ENCODE results near the gene VPS11. TPM values are rescaled to one million over a fixed set of nuclear protein-coding genes. Genes with fewer than 3 reads are reported as not detected.

VPS11 gene
- total and polyA plus RNA-seq, 2 experiments from 2014 or later, result 11.5 to 13.4 TPM

DNA sequence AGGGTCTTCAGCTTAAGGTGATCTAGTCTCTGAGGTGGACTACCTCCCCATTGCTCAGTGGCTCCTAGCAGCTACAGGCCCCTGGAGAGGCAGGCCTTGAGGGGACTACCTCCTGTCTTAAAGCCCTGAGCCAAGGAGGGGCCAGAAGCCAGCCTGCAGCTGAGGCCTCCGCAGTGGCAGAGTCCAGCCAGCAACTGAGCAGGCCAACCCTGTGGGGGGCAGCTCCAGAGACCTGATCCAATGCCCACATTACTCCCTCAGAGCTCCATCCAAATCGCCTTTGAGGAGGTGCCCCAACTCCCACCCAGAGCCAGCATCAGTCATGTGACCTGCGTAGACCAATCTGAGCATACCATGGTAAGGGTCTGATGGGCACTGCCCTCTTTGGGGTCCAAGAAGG is 42.2 kb downstream of the VPS11 start:
- TF ChIP-seq, protein P1, sequence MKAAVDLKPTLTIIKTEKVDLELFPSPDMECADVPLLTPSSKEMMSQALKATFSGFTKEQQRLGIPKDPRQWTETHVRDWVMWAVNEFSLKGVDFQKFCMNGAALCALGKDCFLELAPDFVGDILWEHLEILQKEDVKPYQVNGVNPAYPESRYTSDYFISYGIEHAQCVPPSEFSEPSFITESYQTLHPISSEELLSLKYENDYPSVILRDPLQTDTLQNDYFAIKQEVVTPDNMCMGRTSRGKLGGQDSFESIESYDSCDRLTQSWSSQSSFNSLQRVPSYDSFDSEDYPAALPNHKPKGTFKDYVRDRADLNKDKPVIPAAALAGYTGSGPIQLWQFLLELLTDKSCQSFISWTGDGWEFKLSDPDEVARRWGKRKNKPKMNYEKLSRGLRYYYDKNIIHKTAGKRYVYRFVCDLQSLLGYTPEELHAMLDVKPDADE (IDR thresholded peaks at IDR 0.05), result no peak
- no peak for TF ChIP-seq POLR2AphosphoS5 (IDR thresholded peaks at IDR 0.05; ENCODE audit: low read depth)
- TF ChIP-seq, protein P2, sequence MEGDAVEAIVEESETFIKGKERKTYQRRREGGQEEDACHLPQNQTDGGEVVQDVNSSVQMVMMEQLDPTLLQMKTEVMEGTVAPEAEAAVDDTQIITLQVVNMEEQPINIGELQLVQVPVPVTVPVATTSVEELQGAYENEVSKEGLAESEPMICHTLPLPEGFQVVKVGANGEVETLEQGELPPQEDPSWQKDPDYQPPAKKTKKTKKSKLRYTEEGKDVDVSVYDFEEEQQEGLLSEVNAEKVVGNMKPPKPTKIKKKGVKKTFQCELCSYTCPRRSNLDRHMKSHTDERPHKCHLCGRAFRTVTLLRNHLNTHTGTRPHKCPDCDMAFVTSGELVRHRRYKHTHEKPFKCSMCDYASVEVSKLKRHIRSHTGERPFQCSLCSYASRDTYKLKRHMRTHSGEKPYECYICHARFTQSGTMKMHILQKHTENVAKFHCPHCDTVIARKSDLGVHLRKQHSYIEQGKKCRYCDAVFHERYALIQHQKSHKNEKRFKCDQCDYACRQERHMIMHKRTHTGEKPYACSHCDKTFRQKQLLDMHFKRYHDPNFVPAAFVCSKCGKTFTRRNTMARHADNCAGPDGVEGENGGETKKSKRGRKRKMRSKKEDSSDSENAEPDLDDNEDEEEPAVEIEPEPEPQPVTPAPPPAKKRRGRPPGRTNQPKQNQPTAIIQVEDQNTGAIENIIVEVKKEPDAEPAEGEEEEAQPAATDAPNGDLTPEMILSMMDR (conservative IDR thresholded peaks at IDR 0.05; ENCODE audit: low read depth in 2 of 2), result no peak
- no peak for TF ChIP-seq JUNB (IDR thresholded peaks at IDR 0.05; ENCODE audit: unreplicated experiment)
- no peak for TF ChIP-seq ZNF462 (CRISPR knock-in tag; IDR thresholded peaks at IDR 0.05)
- TF ChIP-seq REST (IDR thresholded peaks at IDR 0.05; ENCODE audit: unreplicated experiment), result no peak
- no peak for TF ChIP-seq ZNF114 (CRISPR knock-in tag; IDR thresholded peaks at IDR 0.05)
- TF ChIP-seq STAT1 (IDR thresholded peaks at IDR 0.05; ENCODE audit: unreplicated experiment), result no peak
- no peak for TF ChIP-seq NANOG (IDR thresholded peaks at IDR 0.05; ENCODE audit: borderline replicate concordance)
- no peak for TF ChIP-seq EZH2 (IDR thresholded peaks at IDR 0.05; ENCODE audit: low read depth, unreplicated experiment)
- TF ChIP-seq CREB1 (CRISPR knock-in tag; IDR thresholded peaks at IDR 0.05; ENCODE audit: low read depth), result no peak
- TF ChIP-seq EZH2phosphoT487 (IDR thresholded peaks at IDR 0.05; ENCODE audit: unreplicated experiment), result no peak
- Histone ChIP-seq H3F3A (replicated peaks; ENCODE audit: low read depth) (peaks cover 5% of the 10 kb centered on the region; the same call in 1 of the 2 replicates), H3K4me1 (ENCODE audit: insufficient read depth) (peaks cover 18% of the 10 kb centered on the region), H3K79me2 (replicated peaks; ENCODE audit: insufficient read depth) (no peaks in the 10 kb centered on the region), H3K9me2 (ENCODE audit: insufficient read depth) (no peaks in the 10 kb centered on the region), H3K4me2 (no peak overlapping the region), H3K27ac (ENCODE audit: low read depth) (no peak overlapping the region), H3K36me3 (ENCODE audit: insufficient read depth) (no peaks in the 10 kb centered on the region), H4K20me1 (replicated peaks; ENCODE audit: insufficient read depth) (no peaks in the 10 kb centered on the region), H2AFZ (no peak overlapping the region), H3K27me3 (ENCODE audit: insufficient read depth) (peaks cover 20% of the 10 kb centered on the region), H3K4me3 (no peak overlapping the region)
- Mint-ChIP-seq H3K27me3 (ENCODE audit: insufficient read depth, low read depth, poor library complexity) (peaks cover 21% of the 10 kb centered on the region), H3K27ac (no peak overlapping the region), H3K36me3 (ENCODE audit: low read depth) (no peaks in the 10 kb centered on the region; the same call in 2 of the 3 replicates), H3K4me3 (no peak overlapping the region; the same call in 2 of the 3 replicates), H3K9me3 (no peaks in the 10 kb centered on the region), H3K4me1 (peaks cover 25% of the 10 kb centered on the region)
- no peak for DNase-seq (ENCODE audit: low spot score)
- no peak for ATAC-seq

Data from GM23338 (cell line).